ENCODE results near the gene MAST2. TPM values are rescaled to one million over a fixed set of nuclear protein-coding genes. Genes with fewer than 3 reads are reported as not detected.
A peak's percentile ranks its signal among the peaks of the same experiment; 100 is the strongest.
"Not testable (repeated sequence)": the region's sequence is repeated elsewhere in the genome, so short reads cannot be mapped to it uniquely, and the experiment has no call there.

MAST2 gene
- total RNA-seq, 1 donor from 2014 or later = 61.0 TPM

DNA sequence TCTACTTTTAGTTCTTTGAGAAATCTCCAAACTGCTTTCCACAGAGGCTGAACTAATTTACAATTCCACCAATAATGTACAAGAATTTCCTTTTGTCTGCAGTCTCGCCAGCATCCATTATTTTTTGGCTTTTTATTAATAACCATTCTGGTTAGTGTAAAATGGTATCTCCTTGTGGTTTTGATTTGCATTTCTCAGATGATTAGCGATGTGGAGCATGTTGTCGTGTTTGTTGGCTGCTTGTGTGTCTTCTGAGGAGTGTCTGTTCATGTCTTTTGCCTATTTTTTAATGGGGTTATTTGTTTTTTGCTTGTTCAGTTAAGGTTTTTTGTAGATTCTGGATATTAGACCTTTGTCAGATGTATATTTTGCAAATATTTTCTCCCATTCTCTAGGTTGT lies 131.5 kb downstream of the MAST2 start:
- Histone ChIP-seq H3K27me3 (no peaks in the 10 kb centered on the region), H3K9me3 (no peaks in the 10 kb centered on the region), H3K36me3 (no peaks in the 10 kb centered on the region), H3K27ac (no peak overlapping the region), H3K4me1 (no peaks in the 10 kb centered on the region), H3K4me3 (no peak overlapping the region)
- TF ChIP-seq, protein P1, sequence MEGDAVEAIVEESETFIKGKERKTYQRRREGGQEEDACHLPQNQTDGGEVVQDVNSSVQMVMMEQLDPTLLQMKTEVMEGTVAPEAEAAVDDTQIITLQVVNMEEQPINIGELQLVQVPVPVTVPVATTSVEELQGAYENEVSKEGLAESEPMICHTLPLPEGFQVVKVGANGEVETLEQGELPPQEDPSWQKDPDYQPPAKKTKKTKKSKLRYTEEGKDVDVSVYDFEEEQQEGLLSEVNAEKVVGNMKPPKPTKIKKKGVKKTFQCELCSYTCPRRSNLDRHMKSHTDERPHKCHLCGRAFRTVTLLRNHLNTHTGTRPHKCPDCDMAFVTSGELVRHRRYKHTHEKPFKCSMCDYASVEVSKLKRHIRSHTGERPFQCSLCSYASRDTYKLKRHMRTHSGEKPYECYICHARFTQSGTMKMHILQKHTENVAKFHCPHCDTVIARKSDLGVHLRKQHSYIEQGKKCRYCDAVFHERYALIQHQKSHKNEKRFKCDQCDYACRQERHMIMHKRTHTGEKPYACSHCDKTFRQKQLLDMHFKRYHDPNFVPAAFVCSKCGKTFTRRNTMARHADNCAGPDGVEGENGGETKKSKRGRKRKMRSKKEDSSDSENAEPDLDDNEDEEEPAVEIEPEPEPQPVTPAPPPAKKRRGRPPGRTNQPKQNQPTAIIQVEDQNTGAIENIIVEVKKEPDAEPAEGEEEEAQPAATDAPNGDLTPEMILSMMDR (IDR thresholded peaks at IDR 0.05) = no peak
- DNase-seq (ENCODE audit: low spot score in 2 of 2) = no peak
- intact Hi-C loops (cut with DNase I) = no loop called here

- TF ChIP-seq, protein P1 (IDR thresholded peaks at IDR 0.05) = no peak
- Histone ChIP-seq H3K36me3 (no peaks in the 10 kb centered on the region), H3K4me3 (no peak overlapping the region), H3K9me3 (peaks cover 0 to 4% of the 10 kb centered on the region in 2 donors), H3K27ac (no peak overlapping the region), H3K27me3 (no peaks in the 10 kb centered on the region), H3K4me1 (no peaks in the 10 kb centered on the region)
- no peak for DNase-seq (ENCODE audit: low spot score in 2 of 2)
- intact Hi-C loops (cut with DNase I) = no loop called here
Observed at GRCh38 chr1:45938029-45938428, 134.6 kb downstream of the MAST2 start.

DNA sequence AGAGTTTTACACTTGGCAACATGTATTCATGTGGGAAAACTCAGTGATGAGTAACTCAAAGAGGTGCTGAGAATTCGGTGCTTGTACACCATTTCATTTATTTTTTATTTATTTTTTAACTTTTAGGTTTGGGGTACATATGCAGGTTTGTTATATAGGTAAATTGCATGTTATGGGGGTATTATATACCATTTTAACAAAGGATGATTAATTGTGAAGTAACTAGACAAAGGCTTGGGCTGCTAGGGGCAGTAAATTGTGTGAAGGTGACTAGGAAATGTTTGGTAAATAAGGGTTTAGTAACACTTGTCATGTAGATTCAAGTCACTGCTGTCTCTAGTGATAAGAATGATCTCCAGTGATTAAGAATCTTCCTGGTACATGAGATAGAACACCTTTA lies 139.0 kb downstream of the MAST2 start:
- peaks cover 0 to 12% of the 10 kb centered on the region in 2 donors for H3K4me1 ChIP-seq
- peaks cover 0 to 4% of the 10 kb centered on the region in 2 donors for H3K9me3 ChIP-seq
- no peaks in the 10 kb centered on the region for H3K36me3 ChIP-seq
- no peak overlapping the region for H3K4me3 ChIP-seq
- TF ChIP-seq, protein P1 (IDR thresholded peaks at IDR 0.05) = no peak
- no peaks in the 10 kb centered on the region for H3K27me3 ChIP-seq
- no peak for DNase-seq (ENCODE audit: low spot score in 2 of 2)
- intact Hi-C loops (cut with DNase I) = no loop called here
- H3K27ac ChIP-seq = no peak overlapping the region

DNA sequence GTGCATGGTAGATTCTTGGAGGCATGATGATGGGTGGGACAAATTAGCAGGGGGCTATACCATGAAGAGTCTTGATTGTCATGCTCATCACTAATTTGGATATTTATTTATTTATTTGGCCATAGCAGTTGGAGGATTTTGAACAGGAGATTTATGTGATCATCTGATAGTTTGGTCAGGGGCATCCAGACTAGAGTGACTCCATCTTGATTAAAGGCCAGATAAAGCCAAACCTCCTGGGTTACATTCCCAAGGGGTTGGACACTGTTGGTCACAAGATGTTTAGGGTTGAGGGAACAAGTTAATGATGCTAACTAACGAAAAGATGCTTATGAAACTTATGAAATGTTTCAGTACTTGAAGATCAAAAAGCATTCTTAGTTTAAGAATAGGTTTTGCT lies 139.8 kb downstream of the MAST2 start:
- H3K27me3 ChIP-seq = no peaks in the 10 kb centered on the region
- no peak for DNase-seq (ENCODE audit: low spot score in 2 of 2)
- peaks cover 0 to 4% of the 10 kb centered on the region in 2 donors for H3K9me3 ChIP-seq
- TF ChIP-seq, protein P1 (IDR thresholded peaks at IDR 0.05) = no peak
- intact Hi-C loops (cut with DNase I) = no loop called here
- H3K4me3 ChIP-seq = no peak overlapping the region
- peaks cover 0 to 12% of the 10 kb centered on the region in 2 donors for H3K4me1 ChIP-seq
- no peak overlapping the region for H3K27ac ChIP-seq
- H3K36me3 ChIP-seq = no peaks in the 10 kb centered on the region

GRCh38 chr1:45945426-45945825 lies 142.0 kb downstream of the MAST2 start:
- TF ChIP-seq, protein P1 (IDR thresholded peaks at IDR 0.05) = no peak
- DNase-seq (ENCODE audit: low spot score in 2 of 2) = no peak
- Histone ChIP-seq H3K9me3 (peaks cover 0 to 4% of the 10 kb centered on the region in 2 donors), H3K4me3 (no peak overlapping the region), H3K27me3 (no peaks in the 10 kb centered on the region), H3K36me3 (no peaks in the 10 kb centered on the region), H3K4me1 (peaks cover 0 to 12% of the 10 kb centered on the region in 2 donors), H3K27ac (peak overlapping the region; percentile 59 to 61)
- intact Hi-C loops (cut with DNase I) = no loop called here

DNA sequence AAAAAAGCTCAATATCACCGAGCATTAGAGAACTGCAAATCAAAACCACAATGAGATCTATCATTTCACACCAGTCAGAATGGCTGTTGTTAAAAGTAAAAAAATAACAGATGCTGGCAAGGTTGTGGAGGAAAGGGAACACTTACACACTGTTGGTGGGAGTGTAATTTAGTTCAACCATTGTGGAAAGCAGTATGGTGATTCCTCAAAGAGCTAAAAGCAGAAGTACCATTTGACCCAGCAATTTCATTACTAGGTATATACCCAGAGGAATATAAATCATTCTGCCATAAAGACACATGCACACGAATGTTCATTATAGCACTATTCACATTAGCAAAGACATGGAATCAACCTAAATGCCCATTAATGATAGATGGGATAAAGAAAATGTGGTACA lies 146.1 kb downstream of the MAST2 start:
- H3K27ac ChIP-seq; H3K4me3 ChIP-seq; intact Hi-C loops (cut with DNase I); DNase-seq (ENCODE audit: low spot score in 2 of 2); H3K36me3 ChIP-seq; H3K9me3 ChIP-seq; H3K27me3 ChIP-seq: not testable (repeated sequence)
- H3K4me1 ChIP-seq = peaks cover 0 to 15% of the 10 kb centered on the region in 2 donors
